IPS-18c (cell line): ENCODE data around the gene ATG4B.

Source experiments
- H3K4me3 ChIP-seq: 2 replicates; pipeline ENCODE4 v1.7.0; 2013; ENCODE audit warnings: low read depth, mild to moderate bottlenecking, low read length, moderate library complexity; ENCODE audit not compliant: insufficient read depth
- H3K9me3 ChIP-seq: one replicate; pipeline ENCODE4 v1.6.1; 2013; ENCODE audit warnings: mild to moderate bottlenecking, low read length, moderate library complexity; ENCODE audit not compliant: control insufficient read depth, insufficient read depth

ATG4B gene

DNA sequence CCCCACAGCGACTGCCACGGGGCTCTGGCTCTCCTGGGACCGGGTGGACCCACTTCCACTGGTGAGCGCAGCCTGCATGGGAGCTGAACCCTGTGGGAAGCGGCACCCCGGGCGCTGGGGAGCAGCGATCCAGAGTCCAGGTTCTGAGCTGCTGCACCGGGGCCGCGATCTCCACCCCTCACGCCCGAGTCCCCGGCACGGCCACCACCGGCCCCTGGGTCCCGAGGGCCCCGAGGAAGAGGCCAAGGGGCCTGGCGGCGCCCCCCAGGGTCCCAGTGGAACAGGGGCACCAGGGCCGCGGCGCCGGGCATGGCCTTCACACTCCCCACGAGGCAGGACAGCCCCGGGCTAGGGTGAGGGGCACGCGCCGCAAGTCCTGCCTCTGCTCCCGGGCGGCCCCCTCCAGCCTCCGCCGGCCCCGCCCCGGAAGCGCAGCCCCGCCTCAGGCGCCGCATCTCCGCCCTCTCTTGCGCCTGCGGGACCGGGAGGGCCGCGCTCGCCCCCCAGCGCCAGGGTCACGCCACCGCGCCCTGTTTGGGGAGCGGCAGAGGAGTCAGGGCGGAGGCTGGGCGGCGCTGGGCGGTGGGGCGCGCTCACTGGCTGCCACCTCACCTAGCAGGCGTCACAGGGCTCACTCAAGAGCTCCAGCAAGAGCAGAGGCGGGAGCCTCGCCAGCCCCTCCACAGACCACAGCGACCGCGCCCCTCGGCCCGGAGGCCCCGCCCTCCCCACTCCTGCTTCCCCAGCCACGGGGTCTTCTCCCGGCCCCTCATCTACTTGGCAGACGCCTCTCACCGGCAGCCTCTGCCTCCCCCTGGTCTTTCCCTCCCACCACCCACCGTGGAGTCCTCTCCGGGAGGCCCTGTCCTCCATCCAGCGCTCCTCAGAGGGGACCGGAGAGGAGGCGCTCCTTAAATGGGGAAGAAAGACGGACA is 27.4 kb upstream of the ATG4B start:
- H3K9me3 ChIP-seq = no peaks in the 10 kb centered on the region
- peak overlapping the region; percentile 71 for H3K4me3 ChIP-seq

DNA sequence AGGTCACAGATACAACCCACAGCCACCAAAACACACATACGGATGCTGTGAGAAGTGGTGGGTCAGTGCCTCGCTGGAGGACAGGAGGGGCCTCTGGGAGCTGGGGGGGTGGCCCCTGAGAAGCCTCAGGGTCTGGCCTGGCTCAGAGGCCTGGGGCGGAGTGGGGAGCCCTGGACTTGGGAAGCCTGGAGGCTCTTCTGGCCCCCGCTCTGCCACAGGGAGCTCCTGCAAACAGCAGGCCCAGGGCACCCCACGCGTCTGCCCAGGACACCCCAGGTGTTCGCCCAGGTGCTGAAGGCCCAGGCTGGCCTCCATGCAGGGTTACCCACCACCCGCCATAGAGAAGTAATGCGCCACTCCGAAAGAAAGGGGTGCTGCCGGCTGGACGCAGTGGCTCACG is 26.4 kb upstream of the ATG4B start:
- H3K4me3 ChIP-seq = no peak overlapping the region
- H3K9me3 ChIP-seq = no peaks in the 10 kb centered on the region

DNA sequence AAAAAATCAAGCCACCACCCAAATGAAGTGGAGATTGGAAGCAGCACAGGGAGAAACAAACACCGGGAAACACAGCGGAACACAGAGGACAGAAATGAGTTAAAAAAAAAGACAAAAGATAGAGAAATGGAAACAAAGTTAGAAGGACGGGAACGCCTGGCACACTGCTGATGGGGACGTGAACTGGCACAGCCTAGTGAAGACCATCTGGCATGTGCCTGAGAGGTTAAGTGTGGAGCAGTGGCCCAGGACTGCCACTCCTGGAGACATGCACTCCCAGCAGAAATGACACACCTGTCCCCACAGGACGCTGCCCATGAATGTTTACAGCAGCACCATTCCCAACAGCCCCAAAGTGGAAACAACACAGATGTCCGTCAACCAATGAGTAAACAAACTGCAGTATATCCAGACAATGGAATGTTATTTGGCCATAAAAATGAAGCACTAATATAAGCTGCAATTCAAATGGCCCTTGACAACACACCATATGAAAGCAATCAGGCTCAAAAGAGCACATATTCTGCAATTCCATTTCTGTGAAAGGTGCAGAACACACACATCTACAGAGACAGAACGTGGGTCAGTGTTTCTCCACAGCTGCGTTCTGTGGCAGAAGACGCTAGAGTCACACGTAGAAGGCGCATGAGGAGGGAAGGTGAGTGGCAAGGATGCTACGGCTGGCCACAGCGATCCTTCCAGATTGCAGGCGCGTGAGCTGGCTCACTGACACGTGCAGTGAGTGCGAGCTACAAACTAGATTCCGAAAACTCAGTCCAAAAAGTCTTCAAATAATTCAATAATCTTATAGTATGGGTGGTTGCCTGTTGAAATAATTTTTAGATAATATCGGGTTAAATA is 25.1 kb upstream of the ATG4B start:
- no peaks in the 10 kb centered on the region for H3K9me3 ChIP-seq
- H3K4me3 ChIP-seq = no peak overlapping the region

DNA sequence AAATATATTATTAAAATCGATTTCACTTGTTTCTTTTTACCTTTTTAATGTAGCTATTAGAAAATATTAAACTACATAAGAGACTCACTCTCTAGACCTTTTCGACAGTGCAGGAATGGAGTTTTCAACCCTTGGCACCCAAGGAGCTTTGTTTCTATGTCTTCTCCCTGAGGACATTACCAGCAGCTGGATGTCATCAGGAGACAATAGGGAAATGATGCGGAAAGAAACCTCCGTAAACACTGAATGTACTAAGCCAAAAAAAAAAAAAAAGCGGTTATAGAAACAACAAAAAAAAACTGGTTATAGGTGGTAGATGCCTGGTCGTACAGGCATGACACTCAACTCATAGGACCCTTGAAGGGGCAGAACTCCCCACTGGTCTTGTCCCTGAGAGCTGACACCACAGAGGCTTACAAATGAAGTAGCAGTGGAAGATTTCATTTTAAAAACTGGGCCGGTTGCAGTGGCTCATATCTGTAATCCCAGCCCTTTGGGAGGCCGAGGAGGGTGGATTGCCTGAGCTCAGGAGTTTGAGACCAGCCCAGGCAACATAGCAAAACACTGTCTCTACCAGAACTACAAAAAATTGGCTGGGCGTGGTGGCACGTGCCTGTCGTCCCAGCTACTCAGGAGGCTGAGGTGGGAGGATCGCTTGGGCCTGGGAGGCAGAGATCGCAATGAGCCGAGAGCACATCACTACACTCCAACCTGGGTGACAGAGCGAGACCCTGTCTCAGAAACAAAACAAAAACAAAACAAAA is 24.3 kb upstream of the ATG4B start:
- no peaks in the 10 kb centered on the region for H3K9me3 ChIP-seq
- H3K4me3 ChIP-seq = no peak overlapping the region

DNA sequence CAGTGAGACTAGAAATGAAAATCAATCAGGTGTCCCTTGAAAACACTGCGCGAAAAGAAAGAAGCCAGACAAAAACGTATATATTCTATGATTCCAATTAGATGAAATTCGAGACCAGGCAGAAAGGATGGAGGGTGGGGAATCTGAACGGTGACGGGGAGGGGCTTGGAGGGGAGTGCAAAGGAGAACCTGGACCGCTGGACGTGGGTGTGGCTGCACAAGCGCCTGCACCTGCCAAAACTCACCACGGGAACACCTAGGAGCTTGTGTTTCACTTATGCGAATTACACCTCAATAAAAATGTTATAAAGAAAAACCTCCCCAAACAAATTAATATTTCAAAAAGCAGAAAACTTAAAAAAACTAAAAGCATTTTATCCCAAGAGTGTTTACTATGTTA is 22.5 kb upstream of the ATG4B start:
- no peaks in the 10 kb centered on the region for H3K9me3 ChIP-seq
- H3K4me3 ChIP-seq = no peak overlapping the region

DNA sequence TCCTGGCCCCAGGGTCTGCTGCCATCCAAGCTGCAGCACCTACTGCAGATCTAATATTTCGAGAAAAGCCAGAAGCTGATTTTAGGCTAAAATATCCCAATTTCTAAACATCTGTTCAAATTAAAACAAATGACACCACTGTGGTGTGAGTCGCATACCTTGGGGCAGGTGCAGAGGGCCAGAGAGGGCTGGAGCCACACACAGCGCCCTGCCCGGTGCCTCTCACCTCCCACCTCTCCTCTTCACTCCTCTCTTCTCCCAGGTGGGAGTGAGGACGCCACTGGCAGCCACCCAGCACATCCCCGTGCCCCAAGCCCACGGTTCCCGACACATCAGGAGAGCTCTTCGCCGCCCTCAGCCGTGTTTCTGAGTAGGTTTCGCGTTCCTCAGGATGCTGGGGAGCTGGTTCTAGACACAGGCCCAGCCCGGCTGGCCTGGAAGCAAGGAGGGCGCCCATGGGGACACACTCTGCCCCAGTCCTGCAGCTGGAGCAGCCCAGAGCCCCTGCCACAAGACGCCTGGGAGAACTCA is 21.9 kb upstream of the ATG4B start:
- no peaks in the 10 kb centered on the region for H3K9me3 ChIP-seq
- no peak overlapping the region for H3K4me3 ChIP-seq

DNA sequence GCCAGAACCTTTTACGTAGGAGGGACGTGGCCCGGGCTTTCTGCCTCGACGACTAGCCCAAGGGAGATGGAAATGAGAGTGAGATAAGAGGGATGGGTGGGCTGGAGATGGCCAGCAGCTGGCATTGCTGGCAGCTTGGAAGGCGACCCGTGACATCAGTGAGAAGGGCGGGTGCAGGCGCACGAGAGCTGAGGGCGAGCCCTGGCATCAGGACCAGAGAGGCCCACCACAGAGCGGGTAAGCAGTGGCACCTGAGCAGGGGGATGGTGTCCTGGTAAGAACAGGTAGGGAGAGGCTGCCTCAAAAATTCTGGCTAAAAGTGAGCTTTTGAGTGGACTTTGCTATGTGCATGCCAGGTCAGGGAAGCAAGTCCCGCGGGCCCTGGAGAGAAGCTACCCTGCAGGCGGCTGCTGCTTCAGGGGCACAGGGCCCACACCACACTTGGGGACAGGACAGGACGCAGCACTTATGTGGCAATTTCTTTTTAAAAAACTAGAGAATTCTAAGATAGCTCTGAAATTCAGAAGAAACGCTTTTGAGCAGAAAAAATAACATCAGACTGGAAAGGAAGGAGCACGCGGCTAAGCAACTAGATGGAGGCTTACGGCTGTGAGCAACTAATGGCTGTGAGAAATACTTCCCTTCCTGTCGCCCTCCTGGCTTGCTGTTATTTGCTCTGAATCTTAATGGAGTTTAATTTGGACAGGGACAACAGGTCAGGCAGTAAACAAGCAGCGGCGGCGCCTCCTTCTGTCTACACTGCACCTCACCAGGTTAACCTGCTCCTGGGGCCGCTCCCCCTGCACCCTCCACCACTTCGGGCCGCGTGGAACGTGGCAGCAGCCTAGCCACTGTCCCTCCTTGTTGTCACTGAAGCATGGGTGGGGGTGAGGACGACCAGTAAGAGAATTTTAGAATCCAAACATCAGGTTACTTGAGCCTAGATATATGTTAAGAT is 21.0 kb upstream of the ATG4B start:
- no peak overlapping the region for H3K4me3 ChIP-seq

DNA sequence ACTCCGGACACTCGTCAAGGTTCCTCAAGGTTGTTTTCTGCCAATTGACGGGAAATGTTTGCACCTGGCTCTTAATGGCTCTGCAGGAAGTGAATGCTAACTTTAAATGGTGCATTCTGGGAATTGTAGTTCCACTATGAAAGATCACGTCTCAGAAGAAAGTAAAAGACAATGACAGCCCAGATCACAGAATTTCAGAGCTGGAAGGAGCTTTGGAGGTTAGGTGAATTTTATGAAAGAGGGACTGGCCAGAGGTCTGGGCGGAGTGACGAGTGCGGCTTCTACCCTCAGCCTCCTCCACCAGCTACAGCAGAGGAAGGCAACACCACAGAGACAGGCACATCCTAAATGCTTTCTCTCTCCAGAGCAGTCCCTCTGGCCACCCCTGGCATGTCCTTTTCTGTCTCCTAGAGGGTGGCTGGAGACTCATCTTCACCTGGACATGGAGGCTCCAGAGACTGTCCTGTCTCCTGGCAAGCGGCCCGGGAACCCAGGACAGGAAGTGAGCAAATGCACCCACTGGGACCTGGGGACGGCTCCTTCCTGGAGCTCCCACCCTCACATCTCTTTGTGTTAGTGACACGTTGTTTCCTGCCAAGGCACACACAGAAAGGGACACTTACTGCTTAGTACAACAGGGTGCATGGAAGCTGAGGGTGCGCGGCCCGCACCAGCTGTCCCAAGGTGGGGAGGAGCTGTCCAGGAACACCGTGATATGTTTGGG is 19.9 kb upstream of the ATG4B start:
- no peak overlapping the region for H3K4me3 ChIP-seq
- H3K9me3 ChIP-seq = no peaks in the 10 kb centered on the region

More for the DNA sequence above, 21.0 kb upstream of the ATG4B start:
- H3K9me3 ChIP-seq = no peaks in the 10 kb centered on the region

DNA sequence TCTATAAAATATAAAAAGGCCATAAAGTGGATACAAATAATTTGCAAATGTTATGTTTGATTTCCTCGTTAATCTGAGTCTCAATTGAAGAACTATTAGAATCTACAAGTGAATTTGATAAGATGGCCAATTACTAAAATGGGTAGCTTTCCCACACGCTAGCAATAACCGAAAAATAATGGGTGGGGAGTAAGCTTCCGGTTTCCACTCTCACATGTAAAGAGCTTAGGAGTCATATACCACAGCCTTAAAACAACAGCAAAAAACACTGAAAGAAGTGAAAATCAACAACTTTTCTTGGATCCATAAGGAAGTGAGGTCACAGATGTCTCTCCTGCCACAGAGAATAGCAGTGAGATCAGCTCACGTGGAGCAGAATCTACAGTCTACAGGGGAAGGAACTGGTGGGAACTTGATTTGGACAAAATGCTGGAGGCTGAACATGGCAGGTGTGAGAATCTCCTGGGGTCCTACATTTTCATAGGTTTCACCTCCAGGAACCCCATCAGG is 19.1 kb upstream of the ATG4B start:
- Histone ChIP-seq H3K9me3 (no peaks in the 10 kb centered on the region), H3K4me3 (no peak overlapping the region)

DNA sequence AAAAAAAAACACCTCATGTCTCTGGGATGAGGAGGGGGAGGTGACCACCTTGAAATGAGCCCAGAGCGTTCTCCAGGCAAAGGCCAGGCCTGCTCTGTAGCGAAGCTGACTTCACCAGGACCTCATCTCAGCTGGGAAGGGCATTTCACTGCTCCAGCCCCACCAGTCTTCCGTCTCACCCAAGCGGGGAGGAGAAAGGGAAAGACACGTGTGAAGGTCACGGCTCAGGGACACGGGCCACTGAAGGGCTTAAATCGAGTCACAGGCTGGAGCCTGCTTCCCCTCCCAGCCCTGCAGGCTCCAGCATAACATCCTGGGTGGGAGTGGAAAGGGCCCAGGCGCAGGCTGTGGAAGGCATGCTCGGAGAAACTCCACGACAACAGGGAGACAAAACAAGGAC is 18.7 kb upstream of the ATG4B start:
- H3K4me3 ChIP-seq = no peak overlapping the region

DNA sequence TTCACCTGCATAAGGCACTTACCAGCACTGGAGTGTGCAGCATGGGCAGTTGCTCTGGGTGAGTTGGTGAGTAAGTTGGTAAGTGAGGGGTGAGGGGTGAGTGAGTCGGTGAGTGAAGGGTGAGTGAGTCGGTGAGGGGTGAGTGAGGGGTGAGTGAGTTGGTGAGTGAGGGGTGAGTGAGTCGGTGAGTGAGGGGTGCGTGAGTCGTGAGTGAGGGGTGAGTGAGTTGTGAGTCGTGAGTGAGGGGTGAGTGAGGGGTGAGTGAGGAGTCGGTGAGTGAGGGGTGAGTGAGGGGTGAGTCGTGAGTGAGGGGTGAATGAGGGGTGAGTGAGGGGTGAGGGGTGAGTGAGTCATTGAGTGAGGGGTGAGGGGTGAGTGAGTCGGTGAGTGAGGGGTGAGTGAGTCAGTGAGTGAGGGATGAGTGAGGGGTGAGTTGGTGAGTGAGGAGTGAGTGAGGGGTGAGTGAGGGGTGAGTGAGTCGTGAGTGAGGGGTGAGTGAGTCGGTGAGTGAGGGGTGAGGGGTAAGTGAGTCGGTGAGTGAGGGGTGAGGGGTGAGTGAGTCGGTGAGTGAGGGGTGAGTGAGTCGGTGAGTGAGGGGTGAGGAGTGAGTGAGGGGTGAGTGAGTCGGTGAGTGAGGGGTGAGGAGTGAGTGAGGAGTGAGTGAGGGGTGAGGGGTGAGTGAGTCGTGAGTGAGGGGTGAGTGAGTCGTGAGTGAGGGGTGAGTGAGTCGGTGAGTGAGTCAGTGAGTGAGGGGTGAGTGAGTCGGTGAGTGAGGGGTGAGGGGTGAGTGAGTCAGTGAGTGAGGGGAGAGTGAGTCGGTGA is 17.7 kb upstream of the ATG4B start:
- H3K4me3 ChIP-seq = no peak overlapping the region
- H3K9me3 ChIP-seq = no peaks in the 10 kb centered on the region

More for the DNA sequence above, 18.7 kb upstream of the ATG4B start:
- no peaks in the 10 kb centered on the region for H3K9me3 ChIP-seq

DNA sequence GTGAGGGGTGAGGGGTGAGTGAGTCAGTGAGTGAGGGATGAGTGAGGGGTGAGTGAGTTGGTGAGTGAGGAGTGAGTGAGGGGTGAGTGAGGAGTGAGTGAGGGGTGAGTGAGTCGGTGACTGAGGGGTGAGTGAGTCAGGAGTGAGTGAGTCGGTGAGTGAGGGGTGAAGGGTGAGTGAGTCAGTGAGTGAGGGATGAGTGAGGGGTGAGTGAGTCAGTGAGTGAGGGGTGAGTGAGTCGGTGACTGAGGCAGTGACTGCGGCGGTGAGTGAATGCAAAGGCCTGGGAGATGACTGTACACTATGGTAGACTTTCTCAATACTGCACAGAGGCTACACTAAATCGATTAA is 17.1 kb upstream of the ATG4B start:
- Histone ChIP-seq H3K4me3 (no peak overlapping the region), H3K9me3 (no peaks in the 10 kb centered on the region)

DNA sequence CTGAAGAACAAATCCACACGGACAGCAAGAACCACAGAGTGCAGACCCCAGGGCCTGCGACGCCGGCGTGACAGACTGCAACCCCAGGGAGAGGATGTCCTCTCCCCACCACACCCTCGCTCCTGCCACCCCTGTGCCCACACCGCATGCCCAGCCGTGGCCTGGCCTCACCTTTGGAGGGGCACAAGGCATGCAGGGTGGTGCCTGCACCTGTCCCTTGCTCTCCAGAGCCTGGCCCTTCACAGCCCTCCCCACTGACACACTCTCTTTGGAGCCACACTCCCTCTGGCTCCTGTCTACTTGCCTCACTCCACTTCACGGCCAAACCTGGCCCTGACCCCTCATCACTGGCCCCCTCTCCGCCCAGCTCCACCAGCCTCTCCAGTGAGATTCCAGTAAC is 9.8 kb upstream of the ATG4B start:
- Histone ChIP-seq H3K9me3 (no peaks in the 10 kb centered on the region), H3K4me3 (no peak overlapping the region)

DNA sequence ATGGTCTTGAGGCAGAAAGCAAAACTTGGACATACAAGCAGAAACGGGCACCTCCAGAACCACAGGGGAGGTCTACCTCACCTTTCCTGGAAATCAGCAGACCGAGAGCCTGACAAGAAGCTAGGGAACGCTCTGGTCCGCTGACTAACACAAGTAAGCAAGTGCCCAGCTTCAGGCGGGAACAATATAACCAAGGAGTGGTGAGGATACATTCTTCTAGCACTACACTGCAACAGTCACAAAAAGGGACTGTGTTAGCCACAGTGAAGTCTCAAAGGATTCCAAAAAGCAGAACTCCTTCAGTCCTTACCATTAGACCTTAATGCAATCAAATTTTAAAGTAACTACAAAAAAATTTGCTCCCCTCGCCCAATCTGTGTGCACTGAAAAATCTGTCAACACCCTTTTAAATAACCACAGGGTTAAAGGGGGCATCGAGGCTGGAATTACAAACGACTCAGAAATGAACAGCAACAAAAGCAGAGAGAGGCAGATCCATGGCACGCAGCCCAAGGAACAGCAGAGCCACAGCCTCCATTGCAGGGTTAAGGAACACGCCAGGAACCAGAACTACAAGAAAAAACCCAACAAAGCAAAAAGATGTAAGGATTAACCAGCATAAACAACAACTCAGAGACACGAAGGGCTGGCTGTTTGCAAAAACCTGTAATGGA is 7.6 kb upstream of the ATG4B start:
- H3K4me3 ChIP-seq = no peak overlapping the region
- peaks cover 3% of the 10 kb centered on the region for H3K9me3 ChIP-seq
